Body of pancreas (tissue), 4 donors: ENCODE data around the gene APBA2.

Experiments used
- POLR2A ChIP-seq, 3 donors: fragments of 450-650 bp; IDR thresholded peaks; one replicate each; pipeline ENCODE4 v1.6.1; 2016; ENCODE audit warnings: antibody characterized with exemption in 3 of 3, mild to moderate bottlenecking in 2 of 3
- TF ChIP-seq, protein P1 (sequence below), 7 experiments: fragments of 450-650 bp in 4 of 7; fragments of 200-600 bp in 3 of 7; sonication (generic) in 3 of 7; IDR thresholded peaks; one replicate each; pipeline ENCODE4 v1.5.1; 2016 to 2019; ENCODE audit warnings: antibody characterized with exemption in 7 of 7

DNA sequence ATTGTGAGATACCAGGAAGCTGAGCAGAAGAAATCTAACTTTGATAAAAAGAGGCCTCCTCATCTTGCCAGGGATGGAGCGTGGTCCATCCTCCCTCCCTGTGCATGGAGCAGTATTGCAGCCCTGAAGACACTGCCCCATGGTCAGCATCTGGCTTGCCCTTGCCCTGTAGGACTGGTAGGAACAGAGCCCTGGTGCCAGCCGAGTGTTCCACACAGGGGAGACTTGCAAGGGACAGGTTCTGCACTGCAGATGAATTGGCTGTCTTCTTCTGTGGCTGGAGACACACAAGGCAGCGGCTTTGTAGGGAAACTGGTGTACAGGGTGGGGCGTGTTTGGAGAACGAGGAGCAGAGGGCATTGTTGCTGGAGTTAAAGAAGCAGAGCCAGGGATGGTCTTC lies 110.5 kb downstream of the APBA2 start:
- TF ChIP-seq, protein P1, sequence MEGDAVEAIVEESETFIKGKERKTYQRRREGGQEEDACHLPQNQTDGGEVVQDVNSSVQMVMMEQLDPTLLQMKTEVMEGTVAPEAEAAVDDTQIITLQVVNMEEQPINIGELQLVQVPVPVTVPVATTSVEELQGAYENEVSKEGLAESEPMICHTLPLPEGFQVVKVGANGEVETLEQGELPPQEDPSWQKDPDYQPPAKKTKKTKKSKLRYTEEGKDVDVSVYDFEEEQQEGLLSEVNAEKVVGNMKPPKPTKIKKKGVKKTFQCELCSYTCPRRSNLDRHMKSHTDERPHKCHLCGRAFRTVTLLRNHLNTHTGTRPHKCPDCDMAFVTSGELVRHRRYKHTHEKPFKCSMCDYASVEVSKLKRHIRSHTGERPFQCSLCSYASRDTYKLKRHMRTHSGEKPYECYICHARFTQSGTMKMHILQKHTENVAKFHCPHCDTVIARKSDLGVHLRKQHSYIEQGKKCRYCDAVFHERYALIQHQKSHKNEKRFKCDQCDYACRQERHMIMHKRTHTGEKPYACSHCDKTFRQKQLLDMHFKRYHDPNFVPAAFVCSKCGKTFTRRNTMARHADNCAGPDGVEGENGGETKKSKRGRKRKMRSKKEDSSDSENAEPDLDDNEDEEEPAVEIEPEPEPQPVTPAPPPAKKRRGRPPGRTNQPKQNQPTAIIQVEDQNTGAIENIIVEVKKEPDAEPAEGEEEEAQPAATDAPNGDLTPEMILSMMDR (IDR thresholded peaks at IDR 0.05): no peak
- no peak for TF ChIP-seq POLR2A (IDR thresholded peaks at IDR 0.05)
